GM18907 (cell line): Measurements from ENCODE around the gene CCT2.
A peak's percentile ranks its signal among the peaks of the same experiment; 100 is the strongest.

Experiments
- ATAC-seq: cut with Tn5 transposase; IDR thresholded peaks from one replicate; pipeline ENCODE4 v1.9.1; 2021; ENCODE audit warnings: mild to moderate bottlenecking, moderate library complexity; ENCODE audit not compliant: unreplicated experiment

The CCT2 gene

DNA sequence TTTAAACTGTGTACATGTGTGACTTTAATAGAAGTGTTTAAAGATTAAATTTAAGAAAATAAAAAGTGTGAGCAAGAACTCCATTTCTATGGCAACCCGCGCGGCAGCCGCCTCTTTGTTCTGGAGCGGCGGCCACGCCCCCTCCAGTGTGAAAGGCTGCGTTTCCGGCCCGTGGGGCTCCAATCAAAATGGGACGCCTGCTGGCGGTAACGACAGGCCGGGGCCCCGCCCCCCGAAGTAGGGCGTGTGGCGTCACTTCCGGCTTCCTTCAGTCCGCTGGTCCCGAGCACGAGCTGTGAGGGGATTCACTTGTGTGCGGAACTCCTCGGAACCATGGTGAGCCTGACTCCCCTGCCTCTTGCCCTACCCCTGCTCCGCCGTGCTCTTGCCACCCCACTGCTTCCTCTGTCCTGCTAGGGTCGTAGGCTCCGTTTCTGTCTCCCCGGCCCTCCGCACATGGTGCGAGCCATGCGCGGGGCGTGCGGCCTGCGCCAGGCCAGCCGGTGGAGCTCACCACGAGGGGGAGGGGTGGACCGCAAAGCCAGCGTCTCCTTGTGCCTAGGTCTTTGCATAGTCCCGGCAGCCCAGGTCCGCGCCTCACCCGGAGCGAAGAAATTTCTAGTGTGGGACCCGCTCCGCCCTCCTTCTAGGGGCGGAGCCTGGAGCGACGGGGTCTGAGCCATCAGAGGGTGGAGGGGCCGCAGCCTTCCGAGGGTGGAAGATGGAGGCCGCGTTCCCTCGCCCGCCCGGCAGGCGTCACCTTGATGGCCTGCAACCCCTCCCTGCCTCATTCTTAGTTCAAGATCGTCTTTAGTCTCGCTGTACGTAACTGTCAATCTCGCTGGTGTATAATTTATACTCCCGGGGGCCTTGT is at the start of gene CCT2:
CCT2 (plus strand) TSS at position 271 of the 874 bp plus-strand sequence; CDS start at position 334, 63 bp downstream.
- peak; percentile 97 for ATAC-seq

- no peak for ATAC-seq
Observed at GRCh38 chr12:69540987-69541386, 44.3 kb upstream of the CCT2 start.

DNA sequence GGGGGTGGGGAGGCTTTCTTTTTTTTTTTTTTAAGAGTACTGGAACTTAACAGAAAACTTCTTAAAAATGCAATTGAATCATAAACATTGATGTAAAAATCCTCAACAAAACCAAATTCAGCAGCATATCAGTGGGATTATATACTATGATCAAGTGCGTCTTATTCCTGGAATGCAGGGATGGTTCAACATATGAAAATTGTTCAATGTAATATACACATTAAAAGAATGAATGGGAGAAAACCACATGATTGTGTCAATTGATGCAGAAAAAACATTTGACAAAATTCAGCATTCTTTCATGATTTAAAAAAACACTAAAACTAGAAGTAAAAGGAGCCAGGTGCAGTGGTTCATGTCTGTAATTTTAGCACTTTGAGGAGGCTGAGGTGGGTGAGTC is 41.2 kb upstream of the CCT2 start:
- no peak for ATAC-seq

- ATAC-seq: no peak
Observed at GRCh38 chr12:69545081-69545480, 40.2 kb upstream of the CCT2 start.

- ATAC-seq: peak; percentile 92
Observed at GRCh38 chr12:69546693-69547438, 38.4 kb upstream of the CCT2 start.

GRCh38 chr12:69548687-69549086 is 36.6 kb upstream of the CCT2 start:
- ATAC-seq: no peak

GRCh38 chr12:69550569-69551350 is 34.5 kb upstream of the CCT2 start:
- no peak for ATAC-seq

- ATAC-seq: no peak
Observed at GRCh38 chr12:69553628-69554248, 31.5 kb upstream of the CCT2 start.

DNA sequence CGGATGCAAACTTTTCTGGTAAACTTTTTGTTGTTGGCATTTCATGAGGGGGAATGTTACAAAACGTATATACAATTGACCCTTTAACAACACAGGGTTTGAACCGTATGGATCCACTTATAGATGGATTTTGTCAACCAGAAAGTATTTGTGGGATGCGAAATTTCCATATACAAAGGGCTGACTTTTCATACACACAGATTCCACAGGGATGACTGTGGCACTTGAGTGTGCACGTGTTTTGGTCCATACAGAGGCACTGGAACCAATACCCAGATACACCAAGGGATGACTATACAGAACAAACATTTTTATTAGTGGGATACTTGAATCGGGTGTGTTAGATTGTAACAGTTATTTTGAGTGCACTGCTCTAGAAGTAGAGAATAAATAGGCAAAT is 29.8 kb upstream of the CCT2 start:
- ATAC-seq: no peak

DNA sequence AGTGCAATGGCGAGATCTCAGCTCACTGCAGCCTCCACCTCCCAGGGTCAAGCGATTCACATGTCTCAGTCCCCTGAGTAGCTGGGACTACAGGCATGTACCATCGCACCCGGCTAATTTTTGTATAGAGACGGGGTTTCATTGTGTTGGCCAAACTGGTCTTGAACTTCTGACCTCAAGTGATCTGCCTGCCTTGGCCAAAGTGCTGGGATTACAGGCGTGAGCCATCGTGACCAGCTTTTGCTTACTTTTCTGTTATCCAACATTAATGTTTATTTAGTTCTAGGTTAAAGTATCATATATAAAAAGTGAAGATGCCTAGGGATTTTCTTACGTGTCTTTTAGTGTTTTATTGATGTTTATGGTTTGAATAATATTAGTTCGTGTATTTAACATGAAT is 28.9 kb upstream of the CCT2 start:
- no peak for ATAC-seq

GRCh38 chr12:69563166-69563762 is 22.0 kb upstream of the CCT2 start:
- no peak for ATAC-seq

GRCh38 chr12:69566603-69567002 is 18.7 kb upstream of the CCT2 start:
- no peak for ATAC-seq

- ATAC-seq: no peak
Observed at GRCh38 chr12:69569236-69569635, 16.0 kb upstream of the CCT2 start.

DNA sequence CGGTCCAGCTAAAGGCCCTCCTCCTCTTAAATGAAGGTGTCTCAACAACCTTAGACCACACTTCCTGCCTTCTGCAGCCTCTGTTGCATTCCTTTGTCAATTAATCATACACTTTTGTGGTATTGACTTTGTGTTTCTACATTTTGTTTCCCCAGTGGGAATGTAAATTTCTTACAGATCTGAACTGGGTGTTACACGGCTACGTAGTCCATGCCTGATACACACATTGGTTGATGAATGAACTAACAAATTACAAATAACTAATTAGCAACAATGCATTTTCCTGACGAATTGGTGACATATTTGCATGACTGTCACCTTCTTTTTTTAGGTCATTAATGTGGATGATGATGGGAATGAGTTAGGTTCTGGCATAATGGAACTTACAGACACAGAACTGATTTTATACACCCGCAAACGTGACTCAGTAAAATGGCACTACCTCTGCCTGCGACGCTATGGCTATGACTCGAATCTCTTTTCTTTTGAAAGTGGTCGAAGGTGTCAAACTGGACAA is 15.2 kb upstream of the CCT2 start:
- no peak for ATAC-seq

DNA sequence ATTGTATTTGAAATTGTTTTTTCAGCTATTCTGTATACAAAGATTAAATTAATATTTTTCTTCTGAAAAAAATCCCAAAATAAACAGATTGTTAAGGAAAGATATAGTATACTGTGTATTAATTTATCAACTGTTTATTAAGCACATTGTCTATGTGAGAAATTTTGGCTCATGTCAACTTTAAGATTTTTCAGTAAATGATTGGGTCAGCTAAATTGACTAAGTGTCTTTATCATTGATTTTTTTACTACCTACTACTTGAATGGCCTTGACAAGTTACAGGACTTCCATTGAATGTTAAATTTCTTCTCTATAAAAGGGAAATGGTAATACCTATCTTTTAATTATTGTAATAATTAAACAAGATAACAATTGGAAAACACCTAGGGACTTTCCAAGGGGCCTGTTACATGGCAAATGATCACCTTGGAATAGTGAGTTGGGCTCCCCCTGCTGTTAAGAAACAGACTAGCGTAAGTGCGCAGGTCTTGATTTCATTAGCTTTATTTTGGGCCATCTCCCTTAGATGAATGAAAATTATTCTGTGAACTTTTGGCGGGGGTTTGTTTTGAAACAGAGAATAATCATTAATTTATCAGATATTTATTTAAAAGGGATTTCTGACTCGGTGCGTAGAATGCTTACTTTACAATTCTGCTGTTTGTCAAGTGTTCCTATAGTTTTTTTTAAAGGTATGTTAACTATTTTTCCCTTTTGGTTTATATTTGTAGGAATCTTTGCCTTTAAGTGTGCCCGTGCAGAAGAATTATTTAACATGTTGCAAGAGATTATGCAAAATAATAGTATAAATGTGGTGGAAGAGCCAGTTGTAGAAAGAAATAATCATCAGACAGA is 14.5 kb upstream of the CCT2 start:
- ATAC-seq: peak; percentile 77

- ATAC-seq: no peak
Observed at GRCh38 chr12:69575346-69575745, 9.9 kb upstream of the CCT2 start.

DNA sequence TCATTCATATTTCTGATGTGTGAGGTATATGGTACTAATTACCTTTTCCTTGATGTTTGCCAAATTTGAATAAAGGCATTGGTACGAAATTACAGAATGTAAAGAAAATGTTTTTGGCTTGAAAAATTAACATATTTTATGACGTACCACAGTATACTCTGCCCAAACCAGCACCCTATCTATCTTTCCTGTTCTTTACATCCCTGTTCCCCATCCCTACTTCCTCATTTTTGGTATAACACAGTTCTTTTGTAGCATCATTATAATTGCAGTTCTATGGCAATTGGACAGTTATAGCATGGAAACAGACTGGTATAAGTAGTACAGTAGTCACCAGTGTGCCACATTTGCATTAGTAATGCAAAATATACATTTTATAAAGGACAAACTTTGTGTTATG is 7.0 kb upstream of the CCT2 start:
- no peak for ATAC-seq

DNA sequence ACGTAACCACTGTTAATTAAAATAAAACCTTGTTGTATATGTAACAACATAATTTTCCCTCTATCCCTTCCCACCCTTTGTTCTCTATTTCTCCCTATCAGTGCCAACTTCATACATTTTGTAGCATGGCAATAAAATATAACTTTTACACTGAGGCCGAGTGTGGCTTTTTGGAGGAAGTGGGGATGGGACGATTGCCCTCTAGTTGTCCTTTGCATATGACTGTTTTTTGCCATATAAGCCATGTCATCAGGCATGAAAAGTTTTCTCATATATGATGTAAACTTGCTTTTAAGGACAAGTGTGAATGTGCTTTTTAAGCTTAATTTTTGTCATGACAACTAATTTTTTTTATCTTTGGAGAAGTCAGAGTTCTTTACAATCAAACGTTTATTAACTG is 6.2 kb upstream of the CCT2 start:
- ATAC-seq: no peak

DNA sequence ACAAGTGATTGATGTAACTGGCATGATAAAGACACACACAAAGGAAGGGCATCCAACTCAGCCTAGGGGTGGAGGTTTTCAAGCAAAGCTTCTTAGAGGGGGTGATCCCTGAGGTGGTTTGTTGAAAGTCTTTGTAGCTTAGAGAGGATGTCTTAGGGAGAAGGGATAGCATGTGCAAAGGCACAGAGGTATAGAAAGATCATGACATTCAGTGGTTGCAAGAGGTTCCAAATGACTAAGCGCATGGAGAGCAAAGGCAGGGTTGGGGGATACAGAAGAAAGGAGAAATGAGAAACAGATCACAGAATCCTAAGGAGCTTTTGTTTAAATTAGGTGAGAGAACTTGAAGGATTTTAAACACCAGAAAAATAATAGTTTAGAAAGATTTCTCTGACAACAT is 5.2 kb upstream of the CCT2 start:
- ATAC-seq: no peak
